ENCODE results near the gene PTPN7.

- TF ChIP-seq CTCF (IDR thresholded peaks at IDR 0.05) = no peak
- no peak for TF ChIP-seq POLR2A (IDR thresholded peaks at IDR 0.05)
Measured at GRCh38 chr1:202154148-202154765, 6.1 kb downstream of the PTPN7 start.
